GM12864 (cell line): Measurements from ENCODE around the gene CHI3L2.

Source experiments
- DNase-seq: peaks from one replicate; pipeline ENCODE4 v3.0.0-alpha.2; 2011; ENCODE audit warnings: low read depth
- H3K4me3 ChIP-seq: 2 replicates; pipeline ENCODE4 v1.5.1; 2011; ENCODE audit warnings: mild to moderate bottlenecking, low read depth, low read length, control low read depth
- CTCF ChIP-seq: IDR thresholded peaks from 2 replicates; pipeline ENCODE4 v1.5.1; 2011; ENCODE audit warnings: low read depth, mild to moderate bottlenecking, moderate library complexity, low read length, control low read depth, inconsistent platforms; ENCODE audit errors: missing control alignments

CHI3L2 gene

DNA sequence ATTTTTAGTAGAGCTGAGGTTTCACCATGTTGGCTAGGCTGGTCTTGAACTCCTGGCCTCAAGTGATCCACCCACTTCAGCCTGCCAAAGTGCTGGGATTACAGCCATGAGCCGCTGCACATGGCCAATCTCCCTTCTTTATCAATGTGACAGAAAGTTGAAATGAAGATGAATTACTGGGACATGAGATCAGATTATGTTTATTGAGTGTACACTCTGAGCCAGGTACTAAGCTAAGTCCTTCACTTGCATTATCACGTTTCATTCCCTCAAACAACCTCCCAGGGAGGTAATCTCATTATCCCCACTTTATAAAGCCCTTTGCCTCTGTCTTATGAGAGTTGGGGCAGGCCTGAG, 6.3 kb upstream of the CHI3L2 start:
- TF ChIP-seq CTCF = no peak
- no peak for DNase-seq
- no peak overlapping the region for H3K4me3 ChIP-seq

GRCh38 chr1:111221633-111222291, 5.8 kb upstream of the CHI3L2 start:
- DNase-seq = peak; percentile 98
- no peak for TF ChIP-seq CTCF
- H3K4me3 ChIP-seq = no peak overlapping the region; the same call in 1 of the 2 replicates

DNA sequence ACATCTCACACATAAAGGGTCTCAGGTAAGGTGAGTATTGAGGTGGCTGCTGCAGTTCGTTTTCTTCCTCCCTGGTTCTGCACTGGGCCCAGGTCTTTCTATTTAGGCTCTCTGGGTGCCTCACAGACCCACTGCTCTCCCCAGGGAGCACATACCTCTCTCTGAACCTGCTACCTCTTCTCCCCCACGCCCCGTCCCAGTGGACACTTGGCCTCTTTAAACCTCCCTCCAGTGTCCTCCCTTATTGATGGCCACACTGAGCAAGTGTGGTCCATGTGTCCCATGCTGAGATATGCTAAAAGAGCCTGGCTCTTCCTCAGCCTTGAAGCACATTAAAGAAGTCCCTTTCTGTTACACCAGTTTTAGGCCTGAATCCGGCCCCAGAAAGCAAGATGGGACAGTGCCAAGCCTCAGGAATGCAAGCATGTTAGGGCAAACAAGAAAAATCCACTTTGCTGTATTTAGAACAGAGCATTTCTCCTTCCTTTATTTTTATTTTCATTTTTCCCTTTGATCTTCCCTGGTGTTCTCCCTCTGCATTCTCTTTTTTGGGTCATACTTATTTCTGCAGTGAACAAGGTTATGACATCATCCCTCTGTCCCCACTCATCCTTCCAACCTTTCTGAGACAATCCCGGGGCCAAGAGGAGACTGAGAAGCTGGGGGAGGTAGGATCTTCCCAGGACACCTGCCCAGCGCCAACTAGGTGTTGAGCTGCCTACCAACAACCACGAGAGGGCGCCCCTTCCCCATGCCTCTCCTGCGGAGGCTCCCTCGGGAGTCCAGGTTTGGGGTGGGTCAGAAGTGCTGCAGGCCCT, 5.0 kb upstream of the CHI3L2 start:
- DNase-seq = no peak
- H3K4me3 ChIP-seq = peak overlapping the region; percentile 0; the same call in 1 of the 2 replicates
- peak; percentile 95 for TF ChIP-seq CTCF

GRCh38 chr1:111223126-111223685, 4.3 kb upstream of the CHI3L2 start:
- no peak overlapping the region for H3K4me3 ChIP-seq
- no peak for DNase-seq
- TF ChIP-seq CTCF = no peak

DNA sequence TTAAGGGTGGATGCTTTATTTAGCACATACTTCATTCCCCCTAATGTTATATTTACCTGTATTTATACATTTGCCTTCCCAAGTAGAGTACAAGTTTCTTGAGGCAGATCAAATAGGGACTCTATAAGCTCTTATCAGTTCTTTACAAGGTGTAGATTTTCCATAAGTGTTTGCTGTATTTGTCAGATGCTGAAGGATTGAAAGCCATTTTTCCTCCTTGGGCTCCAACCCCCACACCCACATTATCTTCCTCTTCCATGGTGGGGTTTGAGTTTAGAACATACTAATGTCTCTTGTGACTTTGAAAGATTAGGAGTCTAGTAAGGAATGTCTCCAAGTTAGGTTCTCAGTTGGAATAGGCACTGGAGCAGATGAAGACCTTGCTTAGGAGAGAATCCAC, 2.4 kb upstream of the CHI3L2 start:
- H3K4me3 ChIP-seq = no peak overlapping the region
- DNase-seq = no peak

GRCh38 chr1:111225717-111226400, 1.7 kb upstream of the CHI3L2 start:
- TF ChIP-seq CTCF = no peak
- H3K4me3 ChIP-seq = no peak overlapping the region
- DNase-seq = no peak

More for the DNA sequence above, 2.4 kb upstream of the CHI3L2 start:
- no peak for TF ChIP-seq CTCF
